ENCODE measurements around the gene SAMD4B. TPM values are rescaled to one million over a fixed set of nuclear protein-coding genes. Genes with fewer than 3 reads are reported as not detected.

Gene SAMD4B
- total and polyA plus RNA-seq, 10 of the 15 experiments (the other 5 are each of a cell fraction or from before 2014, with no cell fraction given): 2.4 to 43.3 (median 23.9) TPM

GRCh38 chr19:39335168-39335548, 7.1 kb upstream of the SAMD4B start:
- Histone ChIP-seq H3K36me3 (ENCODE audit: control insufficient read depth in 2 of 2, insufficient read depth in 2 of 2, low read length in 1 of 2) (peaks cover 0 to 6% of the 10 kb centered on the region in 2 experiments; a peak in 1 of 4 replicates), H3K79me2 (ENCODE audit: control insufficient read depth, insufficient read depth, low read length) (peaks cover 17% of the 10 kb centered on the region), H3K4me2 (ENCODE audit: control insufficient read depth, insufficient read depth) (peak overlapping the region; percentile 90), H3K4me3 (peak overlapping the region; percentile 96), H4K20me1 (ENCODE audit: control insufficient read depth, insufficient read depth) (no peaks in the 10 kb centered on the region), H2AFZ (ENCODE audit: control insufficient read depth, low read depth, low read length) (peak overlapping the region; percentile 52), H3K27ac (ENCODE audit: control insufficient read depth, insufficient read depth) (peak overlapping the region; percentile 97), H3K9ac (ENCODE audit: control insufficient read depth, insufficient read depth, low read length) (peak overlapping the region; percentile 97), H3K4me1 (ENCODE audit: control insufficient read depth, insufficient read depth, low read length) (peaks cover 6% of the 10 kb centered on the region), H3K27me3 (replicated peaks in 1 of 2; ENCODE audit: control insufficient read depth in 2 of 2, insufficient read depth in 2 of 2, low read length in 1 of 2) (no peaks in the 10 kb centered on the region), H3K9me3 (replicated peaks; ENCODE audit: control insufficient read depth, insufficient read depth, low read length) (no peaks in the 10 kb centered on the region)
- POLR2A ChIA-PET: interaction anchor here (1.1 to 2.8 kb wide), 4 partner anchors 56 to 114 kb away, joined by 3 to 9 read pairs (median 4); partner anchors contain the start of gene MED29
- intact Hi-C loops (cut with micrococcal nuclease; ENCODE audit: unreplicated experiment): no loop called here
- ATAC-seq (peak; percentile 57), DNase-seq (ENCODE audit: low read depth, low spot score) (no peak), FAIRE-seq (peak; percentile 95)
- in situ Hi-C loops (cut with MboI): no loop called here
- 0% methylated on average over 6 of the region's 6 CpGs for WGBS (ENCODE audit: insufficient coverage, insufficient replicate concordance, low lambda C conversion rate, missing lambda C conversion rate)
- SMC1A ChIA-PET (ENCODE audit: uncharacterized antibody, unreplicated experiment): interaction anchor here (1.1 to 2.9 kb wide), 2 partner anchors 197 to 213 kb away, joined by 3 to 8 read pairs; partner anchors contain the start of gene EID2B
- CTCF ChIA-PET: interaction anchor here (1.4 to 2.6 kb wide), 2 partner anchors 76 to 213 kb away, joined by 3 to 14 read pairs; no protein-coding TSS in a partner anchor
- no TSS peak for BruUV-seq (replicated peaks)
- RAD21 ChIA-PET (ENCODE audit: unreplicated experiment): interaction anchor here (1.0 to 1.7 kb wide), 4 partner anchors 56 to 124 kb away, joined by 3 to 6 read pairs (median 4); partner anchors contain the start of genes MED29, PAF1 and ZFP36
- TF ChIP-seq CHD2 (IDR thresholded peaks at IDR 0.05; ENCODE audit: borderline replicate concordance, low read depth, low read length) (no peak), STAT3 (IDR thresholded peaks at IDR 0.05; ENCODE audit: low read depth, low read length) (no peak), IRF5 (IDR thresholded peaks at IDR 0.05; ENCODE audit: borderline replicate concordance) (no peak), BHLHE40 (IDR thresholded peaks at IDR 0.05; ENCODE audit: borderline replicate concordance in 1 of 2, low read depth in 2 of 2, low read length in 1 of 2) (no peak), HDAC6 (IDR thresholded peaks at IDR 0.05; ENCODE audit: unreplicated experiment) (no peak), BCL11A (IDR thresholded peaks at IDR 0.05; ENCODE audit: low read depth, low read length) (no peak), PML (IDR thresholded peaks at IDR 0.05; ENCODE audit: low read length) (no peak), ZNF687 (IDR thresholded peaks at IDR 0.05) (no peak), ATF7 (IDR thresholded peaks at IDR 0.05; ENCODE audit: low read depth) (no peak), TARDBP (IDR thresholded peaks at IDR 0.05; ENCODE audit: borderline replicate concordance) (no peak), NKRF (conservative IDR thresholded peaks at IDR 0.05) (0 out of 2 replicates have a peak, but pooled peaks have one; percentile 29), POU2F2 (IDR thresholded peaks at IDR 0.05; ENCODE audit: borderline replicate concordance, low read depth, low read length) (no peak), HDAC2 (IDR thresholded peaks at IDR 0.05) (no peak), BCLAF1 (IDR thresholded peaks at IDR 0.05) (no peak), PAX8 (IDR thresholded peaks at IDR 0.05) (no peak)
